Right kidney (tissue), 1 donor: Measurements from ENCODE around the gene TBX15.
"Not testable (repeated sequence)": the region's sequence is repeated elsewhere in the genome, so short reads cannot be mapped to it uniquely, and the experiment has no call there.

Experiments
- DNase-seq: peaks from one replicate; pipeline ENCODE4 v3.0.0-alpha.2; 2016

The TBX15 gene

GRCh38 chr1:118958937-118959631 lies 29.1 kb downstream of the TBX15 start:
- DNase-seq: no peak

- DNase-seq: no peak
These were observed 30.0 kb downstream of the TBX15 start for GRCh38 chr1:118958140-118958539.

GRCh38 chr1:118957579-118957978 lies 30.6 kb downstream of the TBX15 start:
- DNase-seq: not testable (repeated sequence)

GRCh38 chr1:118954301-118954905 lies 33.7 kb downstream of the TBX15 start:
- no peak for DNase-seq

- DNase-seq: no peak
These were observed 36.7 kb downstream of the TBX15 start for GRCh38 chr1:118951270-118951936.

- DNase-seq: no peak
These were observed 38.8 kb downstream of the TBX15 start for GRCh38 chr1:118949315-118949714.

- no peak for DNase-seq
These were observed 39.3 kb downstream of the TBX15 start for GRCh38 chr1:118948846-118949245.

GRCh38 chr1:118948351-118948750 lies 39.8 kb downstream of the TBX15 start:
- no peak for DNase-seq

GRCh38 chr1:118947790-118948189 lies 40.4 kb downstream of the TBX15 start:
- no peak for DNase-seq

GRCh38 chr1:118947003-118947765 lies 41.0 kb downstream of the TBX15 start:
- DNase-seq: no peak

- DNase-seq: no peak
These were observed 42.7 kb downstream of the TBX15 start for GRCh38 chr1:118945489-118945888.

- no peak for DNase-seq
These were observed 43.6 kb downstream of the TBX15 start for GRCh38 chr1:118944546-118944945.

- DNase-seq: no peak
These were observed 44.0 kb downstream of the TBX15 start for GRCh38 chr1:118944133-118944532.

- no peak for DNase-seq
These were observed 47.2 kb downstream of the TBX15 start for GRCh38 chr1:118940957-118941356.

- no peak for DNase-seq
These were observed 50.6 kb downstream of the TBX15 start for GRCh38 chr1:118937413-118938072.

GRCh38 chr1:118934706-118935105 lies 53.4 kb downstream of the TBX15 start:
- no peak for DNase-seq

GRCh38 chr1:118933051-118933781 lies 54.9 kb downstream of the TBX15 start:
- DNase-seq: no peak

GRCh38 chr1:118931876-118932275 lies 56.3 kb downstream of the TBX15 start:
- no peak for DNase-seq

GRCh38 chr1:118928739-118929554 lies 59.2 kb downstream of the TBX15 start:
- no peak for DNase-seq

GRCh38 chr1:118927427-118928187 lies 60.5 kb downstream of the TBX15 start:
- DNase-seq: no peak
